K562 (cell line): Measurements from ENCODE around the gene IDNK. TPM values are rescaled to one million over a fixed set of nuclear protein-coding genes. Genes with fewer than 3 reads are reported as not detected.

ENCODE experiments used
- ATAC-seq: fragments of 200-7000 bp; cut with Tn5 transposase; 3 replicates; pipeline ENCODE4 v1.9.1; 2020; ENCODE audit warnings: moderate library complexity
- BruUV-seq: library from RNA; stranded (reverse); fragments of 400-500 nt; replicated peaks from 2 replicates; lab custom pipeline; 2021; lab: Mats Ljungman, UMichigan
- CTCF ChIA-PET: fragments of 300-600 bp; formaldehyde crosslinking; extraction: SDS; loops from one replicate; lab custom pipeline; 2021; ENCODE audit warnings: low intra/inter-chr PET ratio; lab: Yijun Ruan, JAX
- POLR2A ChIA-PET: fragments of 300-600, 350-650 bp; sonication (Branson Sonifier 250); formaldehyde crosslinking; extraction: SDS; loops from one replicate; lab custom pipeline; 2021; ENCODE audit warnings: antibody characterized with exemption, inconsistent platforms; lab: Yijun Ruan, JAX
- DNase-seq, 4 experiments: peaks; one replicate each; pipeline versions ENCODE4 v3.0.0 to v3.0.0-alpha.2; 2011 to 2018; ENCODE audit warnings: low spot score in 3 of 4, mixed read lengths in 3 of 4; ENCODE audit errors: extremely low read depth in 1 of 4
- FAIRE-seq: peaks from 2 replicates; lab custom pipeline; 2011; peaks lifted over from hg19 to GRCh38; lab: Jason Lieb, UNC
- H2AFZ ChIP-seq: 2 replicates; pipeline ENCODE4 v1.6.0; 2011; ENCODE audit warnings: low read depth, low read length, control low read depth, inconsistent platforms
- H3K27ac ChIP-seq: fragments of 200-600 bp; 3 replicates; pipeline ENCODE4 v1.8.0; 2011; ENCODE audit warnings: low read depth, mild to moderate bottlenecking, control low read depth, inconsistent platforms, low read length, moderate library complexity, mixed read lengths; ENCODE audit errors: extremely low read depth
- H3K27me3 ChIP-seq, 2 experiments: fragments of 300-600 bp in 1 of 2; 2 replicates in 1 of 2; 3 replicates in 1 of 2; pipeline versions ENCODE4 v1.6.0 to v1.8.0; 2011; ENCODE audit warnings: inconsistent platforms in 2 of 2, low read length in 2 of 2, mild to moderate bottlenecking in 1 of 2, mixed read lengths in 1 of 2, moderate library complexity in 1 of 2; ENCODE audit not compliant: control insufficient read depth in 2 of 2, insufficient read depth in 2 of 2
- H3K36me3 ChIP-seq: fragments of 300-600 bp; 3 replicates; pipeline ENCODE4 v1.8.0; 2011; ENCODE audit warnings: mild to moderate bottlenecking, low read length, inconsistent platforms; ENCODE audit not compliant: control insufficient read depth, insufficient read depth
- H3K4me1 ChIP-seq, 2 experiments: fragments of 200-600 bp in 1 of 2; replicated peaks in 1 of 2; 2 replicates in 1 of 2; 3 replicates in 1 of 2; pipeline versions ENCODE4 v1.5.1 to v1.8.0; 2011; ENCODE audit warnings: inconsistent platforms in 2 of 2, low read length in 2 of 2, mild to moderate bottlenecking in 1 of 2, mixed read lengths in 1 of 2, moderate library complexity in 1 of 2; ENCODE audit not compliant: control insufficient read depth in 2 of 2, insufficient read depth in 2 of 2
- H3K4me2 ChIP-seq: 2 replicates; pipeline ENCODE4 v1.6.1; 2011; ENCODE audit warnings: low read length, control low read depth, inconsistent platforms, mixed read lengths; ENCODE audit not compliant: insufficient read depth
- H3K4me3 ChIP-seq: fragments of 200-600 bp; sonication (generic), shearing (Covaris generic); 2 replicates; pipeline ENCODE4 v1.5.1; 2016; ENCODE audit warnings: control low read depth, inconsistent platforms
- H3K79me2 ChIP-seq: fragments of 200-600 bp; 3 replicates; pipeline ENCODE4 v1.8.0; 2011; ENCODE audit warnings: low read length, inconsistent platforms; ENCODE audit not compliant: control insufficient read depth, insufficient read depth
- H3K9ac ChIP-seq, 2 experiments: 2 replicates each; pipeline versions ENCODE4 v1.6.0 to v1.6.1; 2011; ENCODE audit warnings: low read depth in 2 of 2, low read length in 2 of 2, control low read depth in 1 of 2, inconsistent platforms in 1 of 2, mild to moderate bottlenecking in 1 of 2, mixed read lengths in 1 of 2; ENCODE audit not compliant: insufficient read depth in 1 of 2
- H3K9me1 ChIP-seq: one replicate; pipeline ENCODE4 v1.6.0; 2011; ENCODE audit warnings: inconsistent platforms, mild to moderate bottlenecking, low read length, moderate library complexity; ENCODE audit not compliant: control insufficient read depth, insufficient read depth
- H3K9me3 ChIP-seq: replicated peaks from 2 replicates; pipeline ENCODE4 v1.5.1; 2011; ENCODE audit warnings: low read depth, low read length, inconsistent platforms; ENCODE audit not compliant: control insufficient read depth, insufficient read depth
- H4K20me1 ChIP-seq: replicated peaks from 2 replicates; pipeline ENCODE4 v1.6.1; 2011; ENCODE audit warnings: low read length, inconsistent platforms, mixed read lengths; ENCODE audit not compliant: control insufficient read depth, insufficient read depth
- FIP1L1 ChIP-seq: fragments of 200-400 bp; formaldehyde crosslinking; IDR thresholded peaks from 2 replicates; pipeline ENCODE4 v1.6.1; 2018; ENCODE audit warnings: mild to moderate bottlenecking, low read depth, low read length; ENCODE audit not compliant: poor library complexity, severe bottlenecking
- KDM4B ChIP-seq, 2 experiments: fragments of 450-650 bp in 1 of 2; sonication (generic) in 1 of 2; IDR thresholded peaks; 2 replicates each; pipeline ENCODE4 v1.6.1; 2016 to 2017; ENCODE audit warnings: borderline replicate concordance in 2 of 2, antibody characterized with exemption in 1 of 2, low read depth in 1 of 2, mild to moderate bottlenecking in 1 of 2
- KLF1 ChIP-seq: fragments of 450-650 bp; IDR thresholded peaks from 2 replicates; pipeline ENCODE4 v1.6.1; 2016; ENCODE audit warnings: missing genetic modification characterization, missing compliant biosample characterization
- NFIX ChIP-seq: fragments of 250-450 bp; sonication (Bioruptor Pico); IDR thresholded peaks from 2 replicates; pipeline ENCODE4 v1.4.0; 2020; ENCODE audit warnings: low read depth, mild to moderate bottlenecking, moderate library complexity
- PTTG1 ChIP-seq: fragments of 450-650 bp; IDR thresholded peaks from 2 replicates; pipeline ENCODE4 v1.6.1; 2016; ENCODE audit warnings: low read depth, mild to moderate bottlenecking, missing genetic modification characterization, missing compliant biosample characterization
- STAT5B ChIP-seq: fragments of 250-450 bp; sonication (Bioruptor Pico); IDR thresholded peaks from 2 replicates; pipeline ENCODE4 v1.8.0; 2021; ENCODE audit warnings: mild to moderate bottlenecking, inconsistent platforms
- SUPT5H ChIP-seq: fragments of 450-650 bp; IDR thresholded peaks from 2 replicates; pipeline ENCODE4 v1.6.1; 2016
- ZNF212 ChIP-seq: fragments of 450-650 bp; formaldehyde crosslinking; IDR thresholded peaks from 2 replicates; pipeline ENCODE4 v1.4.0; 2020; ENCODE audit warnings: mild to moderate bottlenecking
- WGBS: fragments of 100-300 bp; shearing (Covaris generic); methylation state at CpG from one replicate; pipeline ENCODE4 v1.1.6; 2016; ENCODE audit warnings: low coverage, mixed read lengths; ENCODE audit not compliant: insufficient coverage; ENCODE audit errors: missing lambda C conversion rate; 5-methylcytosine and 5-hydroxymethylcytosine counted together
- in situ Hi-C: fragments of 300-500 bp; cut with MboI; formaldehyde crosslinking; loops from 4 replicates; pipeline ENCODE4 v1.15.0; 2018; ENCODE audit warnings: inconsistent platforms, mixed read lengths
- intact Hi-C: fragments of 100-400 bp; cut with micrococcal nuclease; formaldehyde crosslinking; loops from 2 replicates; pipeline ENCODE4 v1.14.2; 2022
- polyA plus RNA-seq, 8 experiments: library from polyadenylated mRNA; depleted of rRNA in 4 of 8; stranded (reverse) in 5 of 8; unstranded in 3 of 8; fragments of >200 nt; fragmentation: Nextera tagmentation in 2 of 8; fragmentation: Illumina TruSeq in 1 of 8; extraction: Ambion mirVana in 2 of 8; extraction: Trizol in 1 of 8; gene quantifications; 2 replicates each; pipeline versions ENCODE4 v1.2.1 to v1.2.3, GENCODE V29; 2011 to 2014; ENCODE audit warnings: inconsistent platforms in 1 of 8, missing spikeins in 1 of 8
- total RNA-seq, 7 experiments: library from RNA; depleted of rRNA in 6 of 7; stranded (reverse); fragments of >200 nt in 6 of 7; fragmentation: Illumina TruSeq in 2 of 7; extraction: Trizol in 2 of 7; gene quantifications; 2 replicates each; pipeline versions ENCODE4 v1.2.1 to v1.2.3, GENCODE V29; 2011 to 2021; ENCODE audit warnings: low replicate concordance in 1 of 7
- TF ChIP-seq, protein P1 (sequence below): fragments of 250-450 bp; sonication (Bioruptor Pico); IDR thresholded peaks from 2 replicates; pipeline ENCODE4 v1.4.0; 2020
- TF ChIP-seq, protein P2 (sequence below): fragments of 450-650 bp; IDR thresholded peaks from 2 replicates; pipeline ENCODE4 v1.7.1; 2018; ENCODE audit warnings: mild to moderate bottlenecking, low read depth; ENCODE audit not compliant: partially characterized antibody

The IDNK gene
- total and polyA plus RNA-seq, 9 of the 15 experiments (the other 6 are each of a cell fraction or from before 2014, with no cell fraction given): 0.41 to 1.1 (median 0.55) TPM

DNA sequence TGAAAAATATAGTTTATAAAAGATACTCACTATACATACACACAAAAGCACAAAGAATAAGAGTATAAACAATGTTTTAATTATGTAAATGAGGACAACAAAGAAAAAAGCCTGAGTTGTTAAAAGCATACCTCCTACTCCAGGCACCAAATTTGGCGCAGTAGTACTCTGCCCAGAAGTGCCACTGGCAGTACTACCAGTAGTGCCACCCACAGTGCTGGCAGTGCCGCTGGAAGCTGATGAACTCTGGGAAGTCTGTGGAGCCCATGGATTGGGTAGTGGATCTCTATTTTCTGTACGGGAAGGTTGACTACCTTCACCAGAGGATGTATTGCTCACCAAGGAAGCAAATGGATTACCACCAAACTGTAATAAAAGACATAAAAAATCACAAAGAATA lies 54.7 kb downstream of the IDNK start:
- DNase-seq: no peak
- Histone ChIP-seq H3K9me3 (no peaks in the 10 kb centered on the region), H3K27me3 (no peaks in the 10 kb centered on the region), H3K4me1 (no peaks in the 10 kb centered on the region), H3K9ac (no peak overlapping the region), H3K4me3 (no peak overlapping the region), H2AFZ (no peak overlapping the region), H3K36me3 (peaks cover 86% of the 10 kb centered on the region), H3K9me1 (no peaks in the 10 kb centered on the region), H3K27ac (no peak overlapping the region), H4K20me1 (no peaks in the 10 kb centered on the region), H3K4me2 (no peak overlapping the region), H3K79me2 (peaks cover 49% of the 10 kb centered on the region)
- FAIRE-seq: no peak
- ATAC-seq: no peak
- WGBS: 100% methylated on average over 3 of the region's 3 CpGs
- ChIA-PET POLR2A (interaction anchor here (0.7 kb wide), 1 partner anchor 11 kb away, joined by 3 read pairs; no protein-coding TSS in a partner anchor), CTCF (no interaction called here)
- intact Hi-C loops (no loop called here), in situ Hi-C loops (no loop called here)
- no TSS peak for BruUV-seq
- no peak for TF ChIP-seq SUPT5H
- no peak for TF ChIP-seq NFIX (CRISPR knock-in tag)
- no peak for TF ChIP-seq STAT5B (CRISPR knock-in tag)
- no peak for TF ChIP-seq KDM4B (IDR thresholded peaks at IDR 0.05; ENCODE audit: borderline replicate concordance in 2 of 2, low read depth in 1 of 2)
- no peak for TF ChIP-seq KLF1 (tag)
- TF ChIP-seq PTTG1: no peak
- TF ChIP-seq, protein P1, sequence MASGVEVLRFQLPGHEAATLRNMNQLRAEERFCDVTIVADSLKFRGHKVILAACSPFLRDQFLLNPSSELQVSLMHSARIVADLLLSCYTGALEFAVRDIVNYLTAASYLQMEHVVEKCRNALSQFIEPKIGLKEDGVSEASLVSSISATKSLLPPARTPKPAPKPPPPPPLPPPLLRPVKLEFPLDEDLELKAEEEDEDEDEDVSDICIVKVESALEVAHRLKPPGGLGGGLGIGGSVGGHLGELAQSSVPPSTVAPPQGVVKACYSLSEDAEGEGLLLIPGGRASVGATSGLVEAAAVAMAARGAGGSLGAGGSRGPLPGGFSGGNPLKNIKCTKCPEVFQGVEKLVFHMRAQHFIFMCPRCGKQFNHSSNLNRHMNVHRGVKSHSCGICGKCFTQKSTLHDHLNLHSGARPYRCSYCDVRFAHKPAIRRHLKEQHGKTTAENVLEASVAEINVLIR: no peak
- TF ChIP-seq, protein P2, sequence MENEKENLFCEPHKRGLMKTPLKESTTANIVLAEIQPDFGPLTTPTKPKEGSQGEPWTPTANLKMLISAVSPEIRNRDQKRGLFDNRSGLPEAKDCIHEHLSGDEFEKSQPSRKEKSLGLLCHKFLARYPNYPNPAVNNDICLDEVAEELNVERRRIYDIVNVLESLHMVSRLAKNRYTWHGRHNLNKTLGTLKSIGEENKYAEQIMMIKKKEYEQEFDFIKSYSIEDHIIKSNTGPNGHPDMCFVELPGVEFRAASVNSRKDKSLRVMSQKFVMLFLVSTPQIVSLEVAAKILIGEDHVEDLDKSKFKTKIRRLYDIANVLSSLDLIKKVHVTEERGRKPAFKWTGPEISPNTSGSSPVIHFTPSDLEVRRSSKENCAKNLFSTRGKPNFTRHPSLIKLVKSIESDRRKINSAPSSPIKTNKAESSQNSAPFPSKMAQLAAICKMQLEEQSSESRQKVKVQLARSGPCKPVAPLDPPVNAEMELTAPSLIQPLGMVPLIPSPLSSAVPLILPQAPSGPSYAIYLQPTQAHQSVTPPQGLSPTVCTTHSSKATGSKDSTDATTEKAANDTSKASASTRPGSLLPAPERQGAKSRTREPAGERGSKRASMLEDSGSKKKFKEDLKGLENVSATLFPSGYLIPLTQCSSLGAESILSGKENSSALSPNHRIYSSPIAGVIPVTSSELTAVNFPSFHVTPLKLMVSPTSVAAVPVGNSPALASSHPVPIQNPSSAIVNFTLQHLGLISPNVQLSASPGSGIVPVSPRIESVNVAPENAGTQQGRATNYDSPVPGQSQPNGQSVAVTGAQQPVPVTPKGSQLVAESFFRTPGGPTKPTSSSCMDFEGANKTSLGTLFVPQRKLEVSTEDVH: no peak
- no peak for TF ChIP-seq ZNF212
- TF ChIP-seq FIP1L1: no peak
